Nephron (organoid): ENCODE data around the gene RPL37A.

Source experiments
- H3K27ac Mint-ChIP-seq, 3 experiments: 2 replicates each; pipeline ENCODE4 v1.8.0; 2020; ENCODE audit warnings: mixed read lengths in 3 of 3, mild to moderate bottlenecking in 2 of 3, moderate library complexity in 1 of 3
- H3K27me3 Mint-ChIP-seq: 2 replicates; pipeline ENCODE4 v1.8.0; 2021; ENCODE audit warnings: low read depth, mild to moderate bottlenecking, moderate library complexity, mixed read lengths
- H3K36me3 Mint-ChIP-seq: 2 replicates; pipeline ENCODE4 v1.8.0; 2020; ENCODE audit warnings: low read depth, mixed read lengths
- H3K4me1 Mint-ChIP-seq: 2 replicates; pipeline ENCODE4 v1.8.0; 2020; ENCODE audit warnings: mixed read lengths
- H3K4me3 Mint-ChIP-seq, 3 experiments: 2 replicates each; pipeline ENCODE4 v1.8.0; 2020; ENCODE audit warnings: mild to moderate bottlenecking in 3 of 3, mixed read lengths in 3 of 3, moderate library complexity in 2 of 3
- H3K9me3 Mint-ChIP-seq: 2 replicates; pipeline ENCODE4 v1.8.0; 2020; ENCODE audit warnings: mixed read lengths
- CTCF ChIP-seq, 3 experiments: fragments of 200-600 bp; sonication (generic); IDR thresholded peaks; one replicate each; pipeline ENCODE4 v1.5.0; 2021; ENCODE audit warnings: antibody characterized with exemption in 3 of 3; ENCODE audit not compliant: unreplicated experiment in 3 of 3

RPL37A gene

DNA sequence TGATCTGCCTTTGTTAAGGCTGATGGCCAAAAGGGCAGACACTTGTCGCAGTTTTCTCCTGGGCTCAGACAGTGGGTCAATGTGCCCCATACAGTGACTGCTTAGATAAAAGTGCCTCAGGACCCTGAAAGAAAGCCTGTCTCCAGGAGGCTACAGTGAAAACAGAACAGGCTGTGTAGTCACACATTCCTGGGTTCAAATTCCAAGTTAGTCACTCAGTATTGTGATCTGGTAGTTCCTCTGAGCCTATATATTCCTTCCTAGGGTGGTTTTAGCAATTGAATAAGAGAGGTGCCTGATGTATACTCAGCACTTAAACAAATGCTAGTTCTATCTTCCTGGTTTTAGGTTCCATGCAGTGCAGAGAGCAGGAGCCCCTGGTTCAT, 54.4 kb downstream of the RPL37A start:
- Mint-ChIP-seq H3K9me3 (no peaks in the 10 kb centered on the region), H3K4me1 (peaks cover 58% of the 10 kb centered on the region), H3K27ac (peak overlapping the region; percentile 23 to 90 (median 77)), H3K36me3 (no peaks in the 10 kb centered on the region), H3K4me3 (no peak overlapping the region), H3K27me3 (no peaks in the 10 kb centered on the region)
- TF ChIP-seq CTCF (IDR thresholded peaks at IDR 0.05; ENCODE audit: unreplicated experiment in 3 of 3) = no peak
